NCI-H128 (cell line): ENCODE results near the gene POLR3H.
"Not testable (repeated sequence)": the region's sequence is repeated elsewhere in the genome, so short reads cannot be mapped to it uniquely, and the experiment has no call there.

Experiments used
- DNase-seq: peaks from one replicate; lab custom pipeline; 2025; ENCODE audit not compliant: unreplicated experiment; lab: John Stamatoyannopoulos, UW

The POLR3H gene

DNA sequence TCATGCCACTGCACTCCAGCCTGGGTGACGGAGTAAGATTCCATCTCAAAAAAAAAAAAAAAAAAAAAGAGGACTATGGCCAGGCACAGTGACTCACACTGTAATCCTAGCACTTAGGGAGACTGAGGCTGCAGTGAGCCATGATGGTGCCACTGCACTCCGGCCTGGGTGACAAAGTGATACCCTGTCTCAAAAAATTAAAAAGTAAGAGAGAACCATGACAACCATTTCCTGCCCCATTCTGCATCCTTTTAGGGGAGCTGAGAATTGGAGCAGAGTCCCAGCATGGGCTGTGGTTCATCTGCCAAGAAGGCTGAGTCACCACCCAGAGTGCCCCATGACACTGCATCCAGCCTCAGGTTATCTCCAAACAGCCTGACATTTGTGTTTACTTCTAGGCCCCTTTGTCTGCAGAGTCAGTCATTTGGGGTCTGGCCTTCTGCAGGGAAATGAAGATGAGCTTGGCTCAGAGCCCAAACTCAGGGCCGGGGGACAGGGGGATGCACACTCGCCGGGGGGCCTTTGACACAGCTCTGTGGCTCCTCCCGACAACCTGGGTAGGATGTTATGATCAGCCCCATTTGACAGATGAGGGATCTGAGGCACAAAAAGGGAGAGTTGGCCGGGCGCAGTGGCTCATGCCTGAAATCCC is 21.3 kb upstream of the POLR3H start:
- DNase-seq = no peak

DNA sequence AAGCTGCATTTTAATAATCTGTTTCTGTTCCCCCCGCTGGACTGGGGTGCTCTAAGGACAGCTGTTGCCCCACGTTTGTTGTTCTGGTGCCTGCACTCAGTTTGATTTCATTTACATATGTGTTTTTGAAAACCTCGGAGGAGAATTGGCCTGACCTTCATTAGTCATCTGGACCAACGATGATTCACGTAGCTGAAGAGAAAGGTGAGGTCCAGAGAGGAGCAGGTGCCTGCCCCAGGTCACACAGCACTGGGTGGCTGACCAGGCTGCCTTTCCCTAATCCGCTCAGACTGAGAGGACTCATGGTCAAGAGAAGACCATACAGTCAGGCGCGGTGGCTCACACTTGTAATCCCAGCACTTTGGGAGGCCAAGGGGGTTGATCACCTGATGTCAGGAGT is 20.3 kb upstream of the POLR3H start:
- DNase-seq = no peak

DNA sequence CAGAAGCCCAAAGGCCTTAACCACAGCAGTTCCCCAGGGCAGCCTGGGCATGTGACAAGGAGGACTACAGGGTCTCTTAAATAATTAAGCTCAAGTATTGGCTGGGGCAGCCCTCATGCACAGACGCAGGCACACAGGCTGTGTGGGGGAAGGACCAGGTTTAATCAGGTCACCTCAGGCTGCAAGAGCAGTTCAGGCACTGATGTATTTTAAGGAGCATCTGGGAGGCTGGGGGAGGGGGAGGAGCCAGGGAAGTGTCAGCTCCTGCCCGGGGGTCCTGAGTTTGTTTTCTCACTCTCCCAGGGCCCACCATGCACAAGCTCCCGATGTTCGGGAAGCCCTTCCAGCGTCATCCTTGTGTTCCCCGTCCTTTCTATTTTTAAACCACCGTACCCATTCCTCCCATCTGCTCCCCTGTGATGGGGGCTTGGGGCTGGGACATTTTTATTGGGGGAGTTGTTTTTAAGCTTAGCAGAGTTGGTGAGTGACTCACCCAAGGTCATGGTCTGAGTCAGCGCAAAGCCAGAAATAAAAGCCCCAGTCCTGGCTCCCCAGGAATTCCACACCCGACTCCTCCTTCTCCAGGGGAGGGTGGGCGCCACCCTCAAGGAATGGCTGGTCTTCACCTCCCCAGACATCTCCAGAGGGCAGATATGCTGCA is 18.9 kb upstream of the POLR3H start:
- DNase-seq = no peak

DNA sequence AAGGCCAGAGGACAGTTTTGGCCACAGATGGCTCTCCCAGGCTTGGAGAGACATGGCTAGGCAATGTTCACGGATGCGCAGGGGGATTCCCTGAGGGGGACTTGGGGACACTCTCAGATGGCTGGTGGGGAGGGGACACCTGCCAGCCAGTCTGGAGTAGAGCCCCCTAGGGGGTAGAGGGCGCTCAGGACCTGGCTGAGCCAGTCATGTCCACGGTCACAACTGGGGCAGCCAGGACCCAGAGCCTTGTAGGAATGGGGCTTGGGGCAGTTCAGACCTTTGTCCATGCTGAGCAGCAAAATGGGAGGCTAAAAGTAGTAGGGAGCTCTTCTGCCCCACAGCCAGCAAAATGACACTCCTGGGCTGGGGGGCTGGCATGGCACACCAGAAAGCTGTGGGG is 18.2 kb upstream of the POLR3H start:
- no peak for DNase-seq

DNA sequence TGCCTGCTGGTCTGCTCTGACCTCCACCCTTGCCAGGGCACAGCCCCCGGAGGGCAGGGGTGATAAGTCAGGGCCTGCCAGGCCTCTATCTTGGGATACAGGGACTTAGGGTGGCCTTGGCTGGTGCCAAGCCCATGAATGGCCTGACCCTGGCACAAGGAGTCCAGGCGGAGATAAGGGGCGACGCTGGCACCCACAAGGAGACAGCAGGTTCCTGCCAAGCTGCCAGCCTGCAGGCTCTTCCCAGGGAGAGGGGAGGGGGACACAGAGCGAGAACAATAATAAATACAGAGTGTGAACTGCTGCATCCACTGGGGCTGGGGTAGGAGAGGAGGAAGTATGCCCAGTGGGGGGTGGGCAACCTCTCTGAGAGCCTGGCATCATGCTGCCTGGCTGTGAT is 17.5 kb upstream of the POLR3H start:
- no peak for DNase-seq

DNA sequence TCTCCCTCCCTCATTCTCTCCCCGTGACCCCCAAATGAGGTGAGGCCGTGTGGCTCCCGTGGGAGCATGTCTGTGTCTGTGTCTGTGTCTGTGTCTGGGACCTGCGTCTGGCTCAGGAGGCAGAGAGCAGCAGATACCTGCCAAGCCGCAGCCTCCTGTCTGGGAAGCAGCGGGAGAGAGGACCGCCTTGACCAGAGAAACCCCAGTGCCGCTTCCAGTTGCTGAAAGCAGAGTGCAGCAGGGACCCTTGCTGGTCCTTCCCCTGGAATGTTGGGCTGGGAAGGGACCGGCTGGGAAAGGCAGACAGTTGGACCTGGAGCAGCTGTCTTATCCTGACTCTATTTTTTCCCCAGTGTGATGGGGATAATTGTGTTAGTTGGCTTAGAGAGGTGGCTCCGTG is 17.1 kb upstream of the POLR3H start:
- no peak for DNase-seq

DNA sequence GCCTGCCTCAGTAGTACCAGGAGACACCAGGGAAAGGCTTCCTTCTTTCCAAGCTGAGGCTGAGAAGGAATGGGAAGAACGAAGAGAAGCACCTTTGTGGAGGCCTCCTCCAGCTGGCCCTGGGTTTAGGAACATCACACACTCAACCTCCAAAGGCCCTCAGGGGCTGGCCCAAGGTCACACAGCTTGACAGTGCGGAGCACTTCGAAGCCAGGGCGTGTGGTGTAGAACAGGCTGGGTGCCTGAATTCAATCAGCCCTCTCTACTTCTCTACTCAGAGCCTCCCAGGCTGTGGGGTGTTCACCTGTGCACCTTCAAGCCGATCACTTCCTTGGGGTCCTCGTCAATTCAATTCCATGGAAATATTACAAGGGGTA is 15.8 kb upstream of the POLR3H start:
- no peak for DNase-seq

DNA sequence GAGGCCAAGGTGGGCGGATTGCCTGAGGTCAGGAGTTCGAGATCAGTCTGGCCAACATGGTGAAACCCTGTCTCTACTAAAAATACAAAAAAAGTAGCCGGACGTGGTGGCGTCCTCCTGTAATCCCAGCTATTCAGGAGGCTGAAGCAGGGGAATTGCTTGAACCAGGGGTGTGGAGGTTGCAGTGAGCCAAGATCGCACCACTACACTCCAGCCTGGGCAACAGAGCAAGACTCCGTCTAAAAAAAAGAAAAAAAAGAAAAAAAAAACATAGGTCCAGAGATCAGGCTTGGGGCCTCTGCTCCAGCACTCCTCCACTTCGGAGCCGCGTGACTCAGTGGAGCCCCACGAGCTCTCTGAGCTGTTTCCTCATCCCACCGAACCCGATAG is 14.0 kb upstream of the POLR3H start:
- DNase-seq = not testable (repeated sequence)

DNA sequence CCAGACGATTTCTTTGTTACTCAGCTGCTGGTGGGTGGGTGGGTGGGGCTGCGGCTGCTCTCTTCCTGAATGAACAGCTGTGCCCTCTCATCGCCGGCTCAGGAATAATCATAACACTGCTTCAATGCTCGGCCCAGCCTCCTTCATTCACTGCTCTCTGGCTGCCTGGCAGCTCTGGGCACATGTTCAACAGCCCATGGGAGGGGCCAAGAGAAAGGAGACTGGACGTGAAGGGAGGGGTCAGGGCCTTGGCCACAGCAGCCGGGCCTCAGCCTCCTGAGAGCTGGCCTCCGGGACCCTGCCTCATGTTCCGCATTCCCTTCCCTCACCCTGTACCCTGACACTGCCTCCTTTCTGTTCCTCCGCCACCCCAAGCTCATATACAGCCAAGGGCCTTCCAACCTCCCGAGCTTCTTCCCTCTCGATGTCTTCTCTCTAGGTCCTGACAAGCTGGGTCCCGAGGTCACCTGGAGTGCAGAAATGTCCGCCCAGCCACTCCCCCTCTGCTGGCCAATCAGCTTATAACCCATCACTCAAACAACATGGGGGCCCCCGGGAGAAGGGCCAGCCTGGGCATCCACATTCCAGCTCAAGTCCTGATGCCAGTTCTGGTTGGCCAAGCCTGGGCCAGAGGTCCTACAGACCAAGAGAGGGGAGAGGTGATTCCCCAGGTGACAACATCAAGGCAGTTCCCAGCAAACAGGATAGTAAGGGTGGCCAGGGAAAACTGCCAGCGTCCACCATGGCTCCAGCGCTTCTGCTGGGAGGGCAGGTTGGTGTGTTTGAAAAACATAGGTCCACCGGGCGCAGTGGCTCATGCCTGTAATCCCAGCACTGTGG is 13.4 kb upstream of the POLR3H start:
- no peak for DNase-seq

DNA sequence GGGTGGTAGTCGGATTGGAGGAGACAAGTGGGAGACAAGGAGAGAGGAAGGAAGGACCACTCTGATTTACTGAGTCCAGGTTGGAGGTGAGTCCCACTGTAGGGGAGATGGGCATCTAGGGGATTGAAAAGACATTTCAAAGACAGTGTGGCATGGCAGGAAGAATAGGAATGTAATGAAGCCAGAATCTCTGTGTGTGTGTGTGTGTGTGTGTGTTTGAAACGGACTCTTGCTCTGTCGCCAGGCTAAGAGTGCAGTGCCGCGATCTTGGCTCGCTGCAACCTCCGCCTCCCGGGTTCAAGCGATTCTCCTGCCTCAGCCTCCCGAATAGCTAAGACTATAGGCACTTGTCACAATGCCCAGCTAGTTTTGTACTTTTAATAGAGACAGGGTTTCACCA is 12.3 kb upstream of the POLR3H start:
- no peak for DNase-seq

DNA sequence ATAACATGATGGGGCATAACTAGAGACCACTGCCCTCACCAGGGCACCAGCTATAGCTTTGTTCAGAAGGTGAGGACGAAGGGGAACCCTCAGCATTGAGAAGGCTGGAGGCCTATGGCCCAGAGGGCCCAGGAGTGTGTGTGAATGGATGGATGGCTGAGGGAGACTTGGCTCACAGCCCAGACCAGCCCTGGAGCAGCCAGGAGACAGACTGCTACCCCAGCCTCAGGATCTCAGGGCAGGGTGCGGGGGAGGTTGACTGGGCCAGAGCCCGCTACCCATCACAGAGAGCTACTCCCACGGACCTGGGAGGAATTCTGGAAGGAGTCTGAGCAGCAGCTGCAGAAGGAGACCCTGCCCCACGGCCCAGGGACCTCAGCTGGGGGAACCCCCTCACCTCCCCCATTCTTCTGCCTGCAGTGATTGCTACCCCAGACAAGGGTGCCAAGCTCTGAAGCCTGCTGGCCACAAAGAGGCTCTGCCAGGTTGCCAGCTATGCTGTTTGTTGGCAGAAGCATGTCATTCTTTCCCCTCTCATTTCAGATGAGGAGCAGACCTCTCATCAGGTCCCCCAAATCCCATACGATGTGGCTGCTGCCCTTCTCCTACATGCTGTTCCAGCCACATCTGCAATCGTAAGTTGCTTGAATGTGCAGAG is 11.2 kb upstream of the POLR3H start:
- no peak for DNase-seq

DNA sequence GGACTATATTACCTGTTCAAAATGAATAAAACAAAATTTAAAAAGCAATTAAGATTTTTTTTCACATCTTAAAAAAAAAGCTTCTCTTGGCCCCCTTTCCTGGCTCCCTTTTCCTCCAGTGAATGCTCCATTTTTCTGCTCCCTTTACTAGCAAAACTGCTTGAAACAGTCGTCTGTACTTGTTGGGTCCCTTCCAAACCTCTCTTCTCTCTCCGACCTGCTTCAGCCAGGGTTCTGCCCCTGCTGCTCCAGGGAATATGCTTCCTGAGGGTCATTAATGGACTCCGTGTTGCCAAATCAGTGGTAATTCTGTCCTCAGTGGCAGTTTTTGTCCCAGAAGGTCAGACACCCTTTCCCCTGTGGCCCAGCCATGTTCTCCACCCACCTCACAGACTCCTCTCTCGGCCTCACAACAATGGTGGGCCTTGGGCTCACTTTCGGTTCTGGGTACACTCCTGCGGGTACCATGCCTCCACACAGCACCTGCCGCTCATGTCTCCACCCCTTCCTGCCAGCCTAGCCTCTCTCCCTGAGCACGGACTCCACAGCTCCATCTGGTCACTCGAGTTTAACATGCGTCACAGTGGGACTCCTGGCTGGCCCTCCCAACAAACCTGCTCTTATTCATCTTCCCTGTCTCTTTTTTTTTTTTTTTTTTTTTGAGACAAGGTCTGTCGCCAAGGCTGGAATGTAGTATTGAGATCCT is 7.8 kb upstream of the POLR3H start:
- DNase-seq = no peak

DNA sequence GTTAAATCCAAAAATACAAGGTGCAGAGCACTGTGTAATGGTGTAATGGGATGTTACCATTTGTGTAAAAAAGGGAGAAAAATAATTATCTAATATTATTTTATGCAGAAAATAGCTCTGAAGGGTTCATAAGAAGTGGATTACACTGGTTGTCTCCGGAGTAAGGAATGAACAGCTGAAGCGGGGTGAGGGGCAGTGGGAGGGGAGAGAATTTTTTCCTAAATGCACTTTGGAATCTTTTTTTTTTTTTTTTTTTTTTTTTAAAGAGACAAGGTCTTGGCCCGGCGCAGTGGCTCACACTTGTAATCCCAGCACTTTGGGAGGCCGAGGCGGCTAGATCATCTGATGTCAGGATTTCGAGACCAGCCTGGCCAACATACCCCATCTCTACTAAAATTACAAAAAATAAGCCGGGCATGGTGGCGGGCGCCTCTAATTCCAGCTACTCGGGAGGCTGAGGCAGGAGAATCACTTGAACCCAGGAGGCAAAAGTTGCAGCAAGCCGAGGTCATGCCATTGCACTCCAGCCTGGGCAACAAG is 6.8 kb upstream of the POLR3H start:
- no peak for DNase-seq

DNA sequence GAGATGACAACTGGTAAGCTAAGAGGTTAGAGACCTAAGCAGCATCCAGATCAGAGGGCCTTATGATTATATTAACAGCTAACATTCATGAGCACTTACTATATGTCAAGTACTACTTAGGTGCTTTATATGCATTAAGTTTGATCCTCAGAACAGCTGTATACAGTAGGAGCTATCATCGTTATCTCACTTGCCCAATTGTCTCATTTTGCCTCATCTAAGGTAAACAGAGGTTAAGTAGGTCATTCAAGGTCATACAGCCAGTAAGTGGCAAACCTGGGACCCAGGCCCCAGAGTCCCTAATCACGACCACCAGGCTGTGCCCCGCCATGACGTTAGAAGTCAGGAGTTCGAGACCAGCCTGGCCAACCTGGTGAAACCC is 4.6 kb upstream of the POLR3H start:
- DNase-seq = no peak

DNA sequence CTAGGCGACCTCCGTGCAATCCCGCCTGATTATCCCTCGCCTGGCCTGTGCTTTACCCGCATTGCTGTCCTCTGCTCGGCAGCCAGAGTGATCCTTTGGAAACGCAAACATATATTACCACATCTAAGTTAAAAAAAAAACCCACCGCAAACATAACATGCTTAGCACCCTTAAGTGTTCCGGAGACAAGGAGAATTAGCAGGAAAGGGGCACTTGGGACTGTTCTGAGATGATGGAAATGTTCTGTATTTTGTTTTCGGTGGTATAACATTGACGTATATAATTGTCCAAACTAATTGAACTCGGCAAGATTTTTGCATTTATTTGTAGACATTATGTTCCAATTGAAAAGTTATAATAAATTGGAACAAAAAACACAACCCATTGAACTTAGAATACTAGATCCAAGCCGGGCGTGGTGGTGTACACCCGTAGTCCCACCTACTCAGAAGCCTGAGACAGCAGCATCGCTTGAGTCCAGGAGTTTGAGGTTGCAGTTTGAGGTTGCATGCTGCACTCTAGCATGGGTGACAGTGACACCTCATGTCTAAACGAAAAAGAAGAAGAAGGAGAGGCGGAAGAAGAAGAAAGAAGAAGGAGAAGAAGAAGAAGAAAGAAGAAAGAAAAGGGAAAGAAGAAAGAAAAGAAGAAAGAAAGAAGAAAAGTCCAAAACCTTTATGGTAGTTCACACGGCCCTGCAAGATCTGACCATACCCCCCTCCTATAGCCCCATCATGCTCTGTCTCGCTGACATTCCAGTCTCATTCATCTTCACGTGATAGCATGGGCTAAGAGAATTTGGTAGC is 604 bp upstream of the POLR3H start:
- no peak for DNase-seq

DNA sequence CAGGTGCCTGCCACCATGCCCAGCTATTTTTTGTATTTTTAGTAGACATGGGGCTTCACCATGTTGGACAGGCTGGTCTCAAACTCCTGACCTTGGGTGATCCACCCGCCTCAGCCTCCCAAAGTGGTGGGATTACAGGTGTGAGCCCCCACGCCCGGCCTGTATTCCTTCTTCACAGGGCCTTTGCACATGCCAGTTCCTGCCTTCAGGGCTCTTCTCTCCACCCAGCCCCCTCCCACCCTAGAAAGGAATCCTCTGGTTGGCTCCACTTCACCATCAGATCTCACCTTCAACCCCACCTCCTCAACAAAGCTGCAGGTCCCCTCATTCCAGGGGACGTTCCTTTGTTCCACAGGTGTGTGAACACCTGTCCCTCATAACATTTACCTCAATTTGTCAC is 2.0 kb downstream of the POLR3H start:
- no peak for DNase-seq

DNA sequence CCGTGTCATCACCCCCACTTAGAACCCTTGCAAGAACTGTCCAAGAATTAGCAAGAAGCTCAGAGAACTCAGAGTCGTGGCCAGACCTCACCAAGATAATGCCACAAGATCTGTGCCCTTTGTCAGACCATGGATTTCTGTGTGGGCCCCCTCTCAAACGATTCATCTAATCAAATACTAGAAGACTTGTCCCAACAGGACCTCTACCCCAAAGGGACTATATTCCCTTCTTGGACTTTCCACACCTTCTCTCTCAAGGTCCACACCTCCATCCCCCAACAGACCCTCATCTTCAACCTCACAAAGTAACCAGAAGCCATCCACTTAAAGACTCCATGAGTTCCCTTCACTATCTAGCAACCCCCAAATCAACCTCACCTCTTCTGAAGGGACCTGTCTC is 2.8 kb downstream of the POLR3H start:
- no peak for DNase-seq

DNA sequence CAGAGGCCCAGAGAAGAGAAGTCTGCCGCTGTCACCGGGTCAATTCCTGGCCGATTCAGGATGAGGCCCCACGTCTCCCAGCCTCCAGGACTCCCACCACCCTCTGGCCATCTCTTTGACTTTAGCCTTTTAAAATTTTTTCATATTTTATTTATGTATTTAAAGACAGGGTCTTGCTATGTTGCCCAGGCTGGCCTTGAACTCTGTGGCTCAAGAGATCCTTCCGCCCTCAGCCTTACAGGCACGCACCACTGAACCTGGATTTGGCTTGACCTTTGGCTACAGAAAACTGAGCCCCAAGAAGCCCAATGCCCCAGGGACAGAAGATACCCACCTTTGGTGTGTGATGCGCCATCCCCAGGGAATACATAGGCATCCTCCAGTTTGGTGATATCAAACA is 3.9 kb downstream of the POLR3H start:
- DNase-seq = no peak

DNA sequence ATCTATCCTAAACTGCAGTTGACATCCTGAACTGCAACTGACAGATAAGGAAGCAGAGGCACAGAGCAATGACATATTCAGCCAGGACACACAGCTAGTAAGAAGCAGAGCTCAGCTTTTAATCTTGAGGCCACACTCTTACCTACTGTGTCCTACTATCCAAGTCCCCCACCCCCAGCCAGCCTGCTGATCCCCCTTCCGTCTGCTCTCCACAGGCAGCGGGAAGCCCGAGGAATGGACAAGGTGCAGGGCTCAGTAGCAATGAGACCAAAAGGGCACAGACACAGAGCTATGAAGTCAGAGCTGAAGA is 4.3 kb downstream of the POLR3H start:
- DNase-seq = no peak
